Measurements from ENCODE around the gene SPOCK3. TPM values are rescaled to one million over a fixed set of nuclear protein-coding genes. Genes with fewer than 3 reads are reported as not detected.

The SPOCK3 gene
- total and polyA plus RNA-seq, 2 donors (not counting 3 experiments of a cell fraction or from before 2014, with no cell fraction given): 0.10 TPM; not detected in 1

DNA sequence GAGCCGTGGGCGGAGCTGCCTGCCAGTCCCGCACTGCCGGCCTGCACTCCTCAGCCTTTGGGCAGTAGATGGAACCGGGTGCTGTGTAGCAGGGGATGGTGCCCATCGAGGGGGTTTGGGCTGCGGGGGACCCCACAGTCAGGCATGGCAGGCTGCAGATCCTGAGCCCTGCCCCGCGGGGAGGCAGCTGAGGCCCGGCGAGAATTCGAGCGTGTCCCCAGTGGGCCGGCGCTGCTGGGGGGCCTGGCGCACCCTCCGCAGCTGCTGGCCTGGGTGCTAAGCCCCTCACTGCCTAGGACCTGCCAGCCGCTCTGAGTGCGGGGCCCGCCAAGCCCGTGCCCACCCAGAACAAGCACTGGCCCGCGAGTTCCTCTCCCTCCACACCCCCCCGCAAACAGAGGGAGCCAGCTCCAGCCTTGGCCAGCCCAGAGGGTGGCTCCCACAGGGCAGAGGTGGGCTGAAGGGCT lies 391.5 kb downstream of the SPOCK3 start:
- no TSS peak for BruUV-seq (replicated peaks)
- Histone ChIP-seq H3K9me1 (replicated peaks; ENCODE audit: control insufficient read depth, extremely low read depth, insufficient read depth, low read length) (no peaks in the 10 kb centered on the region), H3K4me2 (ENCODE audit: insufficient read depth, low read length) (no peak overlapping the region), H3K9me3 (replicated peaks; ENCODE audit: control insufficient read depth, insufficient read depth, low read length) (peaks cover 6% of the 10 kb centered on the region), H2AFZ (ENCODE audit: low read depth, low read length) (no peak overlapping the region), H3K4me1 (ENCODE audit: control insufficient read depth, extremely low read depth, insufficient read depth, low read length) (no peaks in the 10 kb centered on the region), H3K36me3 (ENCODE audit: control insufficient read depth in 2 of 2, extremely low read depth in 1 of 2, insufficient read depth in 2 of 2, low read length in 2 of 2) (no peaks in the 10 kb centered on the region), H3K79me2 (ENCODE audit: control insufficient read depth, insufficient read depth, low read length) (no peaks in the 10 kb centered on the region), H3K9ac (replicated peaks; ENCODE audit: extremely low read depth, insufficient read depth, low read length) (no peak overlapping the region), H4K20me1 (replicated peaks; ENCODE audit: control insufficient read depth, extremely low read depth, insufficient read depth, low read length) (no peaks in the 10 kb centered on the region), H3K4me3 (replicated peaks in 1 of 3; ENCODE audit: insufficient read depth in 1 of 3, low read depth in 1 of 3, low read length in 3 of 3) (no peak overlapping the region), H3K27ac (ENCODE audit: insufficient read depth, low read depth, low read length) (no peak overlapping the region), H3K27me3 (ENCODE audit: control insufficient read depth in 2 of 2, insufficient read depth in 2 of 2, low read length in 2 of 2) (no peaks in the 10 kb centered on the region)
- intact Hi-C loops (cut with micrococcal nuclease): no loop called here
- dilution Hi-C loops (cut with MboI; ENCODE audit: extremely low pct_ligation_motif_present, low sequenced_read_pairs): no loop called here
- no peak for DNase-seq (ENCODE audit: low read depth, low spot score)
- FAIRE-seq: no peak
- ChIA-PET POLR2A (no interaction called here), CTCF (no interaction called here)
- TF ChIP-seq, protein P1, sequence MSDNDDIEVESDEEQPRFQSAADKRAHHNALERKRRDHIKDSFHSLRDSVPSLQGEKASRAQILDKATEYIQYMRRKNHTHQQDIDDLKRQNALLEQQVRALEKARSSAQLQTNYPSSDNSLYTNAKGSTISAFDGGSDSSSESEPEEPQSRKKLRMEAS (IDR thresholded peaks at IDR 0.05; ENCODE audit: insufficient read depth, insufficient read length): no peak
- no peak for TF ChIP-seq POLR2AphosphoS5 (IDR thresholded peaks at IDR 0.05; ENCODE audit: insufficient read depth, low read depth, low read length)
- TF ChIP-seq EZH2 (IDR thresholded peaks at IDR 0.05; ENCODE audit: borderline replicate concordance, low read depth, low read length, severe bottlenecking): no peak
- TF ChIP-seq, protein P2, sequence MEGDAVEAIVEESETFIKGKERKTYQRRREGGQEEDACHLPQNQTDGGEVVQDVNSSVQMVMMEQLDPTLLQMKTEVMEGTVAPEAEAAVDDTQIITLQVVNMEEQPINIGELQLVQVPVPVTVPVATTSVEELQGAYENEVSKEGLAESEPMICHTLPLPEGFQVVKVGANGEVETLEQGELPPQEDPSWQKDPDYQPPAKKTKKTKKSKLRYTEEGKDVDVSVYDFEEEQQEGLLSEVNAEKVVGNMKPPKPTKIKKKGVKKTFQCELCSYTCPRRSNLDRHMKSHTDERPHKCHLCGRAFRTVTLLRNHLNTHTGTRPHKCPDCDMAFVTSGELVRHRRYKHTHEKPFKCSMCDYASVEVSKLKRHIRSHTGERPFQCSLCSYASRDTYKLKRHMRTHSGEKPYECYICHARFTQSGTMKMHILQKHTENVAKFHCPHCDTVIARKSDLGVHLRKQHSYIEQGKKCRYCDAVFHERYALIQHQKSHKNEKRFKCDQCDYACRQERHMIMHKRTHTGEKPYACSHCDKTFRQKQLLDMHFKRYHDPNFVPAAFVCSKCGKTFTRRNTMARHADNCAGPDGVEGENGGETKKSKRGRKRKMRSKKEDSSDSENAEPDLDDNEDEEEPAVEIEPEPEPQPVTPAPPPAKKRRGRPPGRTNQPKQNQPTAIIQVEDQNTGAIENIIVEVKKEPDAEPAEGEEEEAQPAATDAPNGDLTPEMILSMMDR (IDR thresholded peaks at IDR 0.05; ENCODE audit: extremely low read depth in 1 of 2, insufficient read depth in 1 of 2, low read depth in 1 of 2, low read length in 2 of 2): no peak
- no peak for TF ChIP-seq POLR2A (IDR thresholded peaks at IDR 0.05; ENCODE audit: low read depth, low read length)
- TF ChIP-seq GATA2 (IDR thresholded peaks at IDR 0.05; ENCODE audit: insufficient read depth, insufficient read length, low read depth, low read length): no peak
- no peak for TF ChIP-seq FOS (IDR thresholded peaks at IDR 0.05; ENCODE audit: borderline replicate concordance, insufficient read depth, low read length)
- no peak for TF ChIP-seq MYC (IDR thresholded peaks at IDR 0.05; ENCODE audit: low read depth, low read length)
- TF ChIP-seq JUN (IDR thresholded peaks at IDR 0.05; ENCODE audit: borderline replicate concordance, insufficient read depth, insufficient read length, low read depth): no peak
